Caki2 (cell line): ENCODE data around the gene DRAM1. TPM values are rescaled to one million over a fixed set of nuclear protein-coding genes. Genes with fewer than 3 reads are reported as not detected.

Experiments used
- DNase-seq: peaks from one replicate; pipeline ENCODE4 v3.0.0-alpha.2; 2015; ENCODE audit warnings: low read depth
- in situ Hi-C: cut with HindIII; loops from 2 replicates; pipeline ENCODE4 v1.10.0; 2016; ENCODE audit warnings: low sequenced_read_pairs, low pct_unique_long_range_greater_than_20kb, mixed read lengths
- total RNA-seq: library from RNA; depleted of rRNA; stranded (reverse); fragments of >200 nt; shearing (Covaris generic); gene quantifications from 2 replicates; pipeline ENCODE4 v1.2.3, GENCODE V29; 2014; ENCODE audit warnings: low replicate concordance

The DRAM1 gene
- total RNA-seq, 1 experiment from 2014 or later, result 62.0 TPM

DNA sequence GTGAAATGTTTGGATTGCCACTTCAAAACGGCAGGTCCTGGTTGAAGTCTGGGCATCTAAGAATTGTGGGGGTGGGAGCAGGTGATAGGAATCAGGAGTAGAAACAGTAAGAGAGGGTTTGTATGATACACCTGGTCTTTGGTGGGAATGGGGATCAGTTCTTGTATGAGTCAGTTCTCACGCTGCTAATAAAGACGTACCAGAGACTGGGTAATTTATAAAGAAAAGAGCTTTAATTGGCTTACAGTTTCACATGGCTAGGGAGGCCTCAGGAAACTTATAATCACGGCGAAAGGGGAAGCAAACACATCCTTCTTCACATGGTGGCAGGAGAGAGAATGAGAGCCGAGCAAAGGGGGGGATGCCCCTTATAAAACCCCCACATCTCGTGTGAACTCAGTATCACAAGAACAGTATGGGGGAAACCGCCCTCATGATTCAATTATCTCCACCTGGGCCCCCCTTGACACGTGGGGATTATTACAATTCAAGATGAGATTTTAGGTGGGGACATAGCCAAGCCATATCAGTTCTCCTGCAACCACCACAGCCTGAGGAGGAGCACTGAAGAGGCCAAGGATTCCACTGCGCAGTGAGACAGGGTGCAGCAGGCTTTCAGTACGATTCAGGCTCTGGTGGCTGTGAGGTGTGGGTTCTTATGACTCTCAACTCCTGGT lies 52.1 kb downstream of the DRAM1 start:
- in situ Hi-C loops, result no loop called here

GRCh38 chr12:101931498-101932326 lies 54.3 kb downstream of the DRAM1 start:
- in situ Hi-C loops, result no loop called here
- no peak for DNase-seq

More for the DNA sequence above, 52.1 kb downstream of the DRAM1 start:
- DNase-seq, result no peak

DNA sequence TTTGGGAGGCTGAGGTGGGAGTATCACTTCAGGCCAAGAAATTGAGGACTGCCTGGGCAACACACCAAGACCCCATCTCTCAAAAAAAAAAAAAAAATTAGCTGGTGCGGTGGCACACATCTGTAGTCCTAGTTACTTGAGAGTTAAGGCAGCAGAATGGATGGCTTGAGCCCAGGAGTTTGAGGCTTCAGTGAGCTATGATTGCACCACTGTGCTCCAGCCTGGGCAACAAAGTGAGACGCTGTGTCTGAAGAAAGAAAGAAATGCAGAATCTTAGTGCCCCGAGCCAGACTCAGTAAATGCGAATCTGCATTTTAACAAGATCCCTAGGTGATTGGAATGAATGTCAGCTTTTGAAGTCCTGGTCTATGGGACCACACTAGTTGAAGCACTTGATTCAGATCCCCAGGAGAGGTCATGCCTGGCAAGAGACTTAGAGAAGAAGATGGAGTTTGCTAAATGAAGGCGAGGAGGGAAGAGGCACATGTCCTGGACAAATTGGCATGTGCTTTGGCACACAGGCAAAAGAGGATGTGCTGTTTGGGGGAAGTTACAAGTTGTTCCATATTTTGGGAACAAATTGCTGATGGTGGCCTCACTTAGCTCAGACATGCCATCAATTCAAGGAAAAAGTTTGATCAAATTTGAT lies 56.6 kb downstream of the DRAM1 start:
- in situ Hi-C loops, result no loop called here
- no peak for DNase-seq

DNA sequence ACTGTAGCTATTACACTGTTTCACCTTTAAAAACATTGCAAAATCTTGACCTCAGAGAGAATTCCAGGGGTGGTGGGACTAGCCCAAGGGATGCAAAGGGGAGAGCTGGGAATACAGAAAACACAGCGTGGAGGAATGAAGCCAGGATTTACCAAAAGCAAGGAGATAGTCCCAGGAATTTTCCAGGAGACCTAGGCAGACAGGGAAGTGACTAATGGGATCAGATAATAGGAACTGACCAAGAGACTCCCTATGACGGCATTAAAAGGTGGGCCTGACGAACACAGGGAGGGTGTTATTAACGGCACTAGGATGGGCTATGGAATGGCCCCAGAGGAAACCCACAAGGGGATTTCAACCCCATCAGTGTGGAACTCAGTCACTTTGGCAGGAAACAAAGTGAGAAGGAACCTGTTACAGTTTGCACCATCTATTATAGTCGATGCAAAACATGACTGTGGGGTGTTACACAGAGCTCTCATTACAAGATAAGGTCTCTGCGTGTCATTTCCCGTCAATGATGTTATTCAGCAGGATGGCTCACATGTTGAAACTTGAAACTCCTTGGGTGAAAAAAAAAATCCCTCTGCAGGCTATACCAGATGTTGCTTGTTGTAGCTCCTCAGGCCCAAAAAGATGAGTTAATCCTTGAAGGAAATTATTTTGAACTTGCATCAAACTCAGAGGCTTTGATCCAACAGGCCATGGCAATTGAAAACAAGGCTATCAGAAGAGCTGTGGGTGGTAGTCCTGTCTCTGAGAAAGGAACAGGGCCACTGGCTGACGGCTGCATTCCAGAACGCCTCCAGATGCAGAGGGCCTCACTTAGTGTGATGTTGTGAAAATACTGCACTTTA lies 58.7 kb downstream of the DRAM1 start:
- in situ Hi-C loops, result no loop called here
- DNase-seq, result no peak

DNA sequence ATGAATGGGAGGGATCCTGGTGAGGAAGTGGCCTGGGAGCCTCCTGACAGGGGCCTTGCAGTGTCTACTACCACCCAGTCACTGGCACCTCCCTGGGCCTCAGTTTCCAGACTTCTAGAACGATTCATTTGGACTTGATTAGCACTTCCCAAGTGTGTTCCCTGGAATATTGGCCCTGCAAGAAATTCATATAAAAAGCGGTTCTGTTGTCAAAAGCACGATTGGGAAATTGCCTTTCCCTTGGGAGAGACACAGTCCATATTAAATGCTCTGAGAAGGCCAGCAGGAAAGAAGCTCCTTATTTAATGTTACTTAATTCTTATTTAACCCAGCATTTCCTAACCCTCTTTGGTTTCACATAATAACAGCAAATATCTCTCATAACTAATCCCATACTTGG lies 61.9 kb downstream of the DRAM1 start:
- in situ Hi-C loops, result no loop called here
- DNase-seq, result no peak

- in situ Hi-C loops, result no loop called here
These were observed 62.5 kb downstream of the DRAM1 start for GRCh38 chr12:101939856-101940265.

GRCh38 chr12:101940400-101940950 lies 63.1 kb downstream of the DRAM1 start:
- no peak for DNase-seq
- in situ Hi-C loops, result no loop called here

More at GRCh38 chr12:101939856-101940265, 62.5 kb downstream of the DRAM1 start:
- peak; percentile 31 for DNase-seq

GRCh38 chr12:101941306-101942249 lies 64.2 kb downstream of the DRAM1 start:
- in situ Hi-C loops, result no loop called here
- DNase-seq, result no peak

GRCh38 chr12:101942250-101942605 lies 64.8 kb downstream of the DRAM1 start:
- DNase-seq, result no peak
- in situ Hi-C loops, result no loop called here

- in situ Hi-C loops, result no loop called here
- DNase-seq, result no peak
These were observed 68.2 kb downstream of the DRAM1 start for GRCh38 chr12:101945369-101946232.

DNA sequence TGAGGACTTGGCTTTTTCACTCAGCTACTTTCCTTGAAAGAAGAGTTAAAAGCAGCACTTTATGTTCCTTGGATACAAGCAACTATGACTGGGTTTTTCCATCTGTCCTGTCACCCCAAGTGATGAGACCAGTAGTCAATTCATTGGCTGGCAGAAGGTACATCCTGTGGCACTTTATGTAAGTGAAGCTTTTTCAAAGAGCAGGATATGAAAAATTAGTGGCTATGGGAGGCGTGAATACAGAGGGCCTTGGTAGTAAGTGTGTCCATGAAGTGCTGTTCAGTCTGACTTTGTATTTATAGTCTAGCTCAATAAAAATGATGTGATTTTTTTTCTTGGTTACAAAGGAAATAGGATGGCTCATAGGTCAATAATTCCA lies 68.8 kb downstream of the DRAM1 start:
- no peak for DNase-seq
- in situ Hi-C loops, result no loop called here

- DNase-seq, result no peak
- in situ Hi-C loops, result no loop called here
These were observed 69.9 kb downstream of the DRAM1 start for GRCh38 chr12:101947316-101947715.

DNA sequence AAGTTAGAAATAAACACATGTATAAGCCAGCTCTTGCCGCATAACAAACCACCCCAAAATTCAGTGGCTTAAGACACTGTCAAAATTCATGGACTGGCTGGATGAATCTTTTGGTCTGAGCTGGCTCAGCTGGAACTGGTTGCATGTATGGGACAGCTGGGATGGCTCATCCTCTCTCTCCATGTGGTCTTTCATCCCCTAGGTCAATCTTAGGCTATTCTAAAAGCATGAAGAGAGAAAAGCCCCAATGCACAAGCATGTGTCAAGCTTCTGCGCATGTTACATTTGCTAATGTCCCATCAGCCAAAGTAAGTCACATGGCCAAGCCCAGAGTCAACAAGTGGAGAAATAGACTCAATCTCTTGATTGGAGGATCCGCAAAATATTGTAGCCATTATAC lies 71.0 kb downstream of the DRAM1 start:
- no peak for DNase-seq
- in situ Hi-C loops, result no loop called here

DNA sequence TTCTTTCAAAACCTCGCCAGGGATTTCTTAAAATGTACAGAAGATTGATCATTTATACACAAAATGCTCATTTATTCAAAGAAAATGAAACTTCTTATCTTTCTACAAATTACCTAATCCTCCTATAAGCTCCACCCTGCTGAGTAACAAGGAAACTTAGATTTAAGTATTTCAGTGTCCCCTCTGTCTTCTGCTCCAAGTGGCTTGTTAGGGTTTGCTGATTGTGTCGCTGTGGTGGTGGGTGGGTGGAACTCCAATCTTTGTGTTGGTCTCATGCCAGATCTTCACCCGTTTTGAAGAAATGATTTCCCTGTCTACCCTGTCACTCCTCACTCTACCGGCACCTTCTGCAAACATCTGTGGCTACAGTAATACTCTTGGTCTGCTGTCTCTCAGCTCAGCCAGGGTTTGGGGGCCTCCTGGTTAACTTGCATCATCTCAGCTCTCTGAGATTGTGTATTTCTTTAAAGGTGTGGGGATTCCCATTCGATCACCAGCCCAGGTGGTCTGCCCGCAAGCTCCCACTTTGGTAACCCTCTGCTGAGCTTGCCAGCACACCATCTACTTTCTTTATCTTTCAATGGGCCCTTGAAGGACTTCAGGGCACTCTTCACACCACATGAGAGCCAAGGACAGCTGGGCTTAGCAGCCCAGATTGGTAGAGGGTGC lies 73.8 kb downstream of the DRAM1 start:
- DNase-seq, result no peak
- in situ Hi-C loops, result no loop called here

DNA sequence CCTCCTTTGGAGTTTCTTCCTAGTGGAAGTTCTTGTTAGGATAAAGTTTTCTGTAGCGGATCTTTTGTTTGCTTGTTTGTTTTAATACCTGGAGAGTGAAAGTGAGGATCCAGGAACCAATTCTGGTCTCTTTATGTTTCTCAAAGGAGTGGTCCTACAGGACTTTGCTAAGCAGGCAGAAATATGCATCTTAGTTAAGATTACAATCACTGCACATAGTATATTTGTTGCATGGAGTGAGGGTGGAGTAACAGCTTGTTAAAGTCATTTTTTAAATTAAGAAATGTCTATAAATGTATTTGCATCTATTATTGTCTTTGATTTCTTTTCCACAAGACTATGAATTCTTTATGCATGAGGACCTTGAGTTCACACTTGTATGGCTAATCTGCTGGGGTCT lies 76.7 kb downstream of the DRAM1 start:
- no peak for DNase-seq
- in situ Hi-C loops, result no loop called here

GRCh38 chr12:101954676-101955075 lies 77.3 kb downstream of the DRAM1 start:
- in situ Hi-C loops, result no loop called here
- no peak for DNase-seq
